GOT3 (cell line): Measurements from ENCODE around the gene PTPRD.
"Not testable (repeated sequence)": the region's sequence is repeated elsewhere in the genome, so short reads cannot be mapped to it uniquely, and the experiment has no call there.

Source experiments
- DNase-seq: peaks from one replicate; lab custom pipeline; 2025; ENCODE audit warnings: mixed read lengths; lab: John Stamatoyannopoulos, UW

PTPRD gene

DNA sequence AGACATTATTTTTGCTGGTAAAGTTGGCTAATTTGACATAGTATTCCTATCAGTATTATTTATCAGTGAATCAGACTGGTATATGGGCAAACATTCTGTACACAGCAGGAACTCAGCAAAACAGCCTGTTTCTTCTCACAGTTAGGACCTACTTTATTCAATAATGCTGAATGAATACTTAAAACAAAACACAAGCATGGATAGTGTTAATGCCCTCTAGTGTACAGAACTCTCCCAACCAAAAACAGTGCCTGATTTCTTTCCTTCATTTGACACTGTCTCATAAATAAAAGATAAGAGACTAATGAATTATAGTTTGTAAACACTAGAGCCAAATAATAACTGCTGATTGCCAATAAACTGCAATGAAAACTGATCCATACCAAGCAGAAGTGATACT, 1113.3 kb downstream of the PTPRD start:
- DNase-seq, result no peak

- no peak for DNase-seq
These were observed 1114.0 kb downstream of the PTPRD start for GRCh38 chr9:9498846-9499245.

DNA sequence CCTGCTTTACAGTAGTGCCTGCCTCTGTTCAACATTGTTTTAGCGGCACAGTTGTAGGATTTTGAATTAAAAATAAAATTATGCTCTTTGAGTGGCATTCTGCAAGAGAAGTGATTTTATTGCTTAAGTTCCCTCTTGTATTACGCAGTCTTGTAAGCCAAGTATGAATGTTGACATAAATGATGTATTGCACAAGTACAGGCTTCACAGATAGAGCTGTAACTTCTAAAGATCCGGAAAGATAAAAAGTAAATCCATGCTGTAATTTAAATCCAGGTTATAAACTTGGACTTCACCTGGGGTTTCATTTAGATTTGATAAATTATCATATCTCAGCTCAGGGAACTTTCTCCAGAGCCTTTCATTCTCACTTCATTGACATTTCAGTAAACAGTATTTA, 1114.7 kb downstream of the PTPRD start:
- DNase-seq, result no peak

- DNase-seq, result no peak
These were observed 1118.5 kb downstream of the PTPRD start for GRCh38 chr9:9494336-9494735.

DNA sequence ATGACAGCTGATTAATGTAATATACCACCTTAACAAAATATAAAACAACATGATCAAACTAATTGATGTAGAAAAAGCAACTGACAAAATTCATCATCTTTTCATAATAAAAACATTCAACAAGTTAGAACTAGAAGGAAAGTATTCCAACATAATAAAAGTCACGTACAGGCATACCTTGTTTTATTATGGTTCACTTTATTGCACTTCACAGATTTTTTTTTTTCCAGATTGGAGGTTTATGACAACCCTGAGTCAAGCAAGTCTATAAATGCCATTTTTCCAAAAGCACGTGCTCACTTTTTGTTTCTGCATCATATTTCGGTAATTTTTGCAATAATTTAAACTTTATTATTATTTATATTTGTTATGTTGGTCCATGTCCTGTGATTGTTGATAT, 1120.3 kb downstream of the PTPRD start:
- DNase-seq, result no peak

- no peak for DNase-seq
These were observed 1123.6 kb downstream of the PTPRD start for GRCh38 chr9:9489183-9489582.

- DNase-seq, result no peak
These were observed 1129.6 kb downstream of the PTPRD start for GRCh38 chr9:9483175-9483574.

DNA sequence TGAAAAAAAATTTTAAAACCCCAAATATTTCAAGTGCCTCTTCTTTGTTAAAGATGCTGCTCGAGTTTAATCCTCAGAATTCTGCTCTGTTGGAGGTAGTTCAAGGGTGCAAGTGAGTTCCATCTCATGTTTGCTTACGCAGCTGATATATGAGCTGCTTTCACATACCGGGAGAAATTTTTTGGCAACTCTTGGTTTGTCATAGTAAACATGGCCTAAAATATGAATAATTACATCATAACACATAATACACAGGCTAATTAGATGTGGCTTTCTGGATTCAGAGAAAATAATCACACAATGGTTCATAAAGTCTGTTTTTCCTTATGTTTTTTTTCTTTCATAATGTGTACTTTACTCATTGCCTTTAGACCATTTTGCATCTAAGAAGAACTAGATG, 1134.1 kb downstream of the PTPRD start:
- DNase-seq, result no peak

DNA sequence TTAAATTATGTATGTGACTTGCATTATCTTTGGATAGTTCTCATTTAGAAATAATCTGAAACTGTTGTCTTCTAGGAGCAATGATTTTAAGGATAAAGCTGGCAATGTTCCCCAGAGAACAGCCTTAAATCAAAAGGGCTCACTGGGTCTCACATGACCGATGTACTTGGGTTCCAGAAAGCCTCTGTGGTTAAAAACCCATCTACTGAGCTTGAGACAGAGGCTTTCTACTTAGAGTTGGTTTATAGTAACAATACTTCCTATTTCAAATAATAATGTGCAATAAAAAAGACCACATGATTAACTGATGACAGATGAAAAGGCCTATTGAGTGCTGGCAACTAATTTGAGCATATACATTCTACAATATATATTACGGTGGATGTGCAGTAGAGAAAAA, 1143.5 kb downstream of the PTPRD start:
- no peak for DNase-seq

- not testable (repeated sequence) for DNase-seq
These were observed 1170.9 kb downstream of the PTPRD start for GRCh38 chr9:9441874-9442273.

- DNase-seq, result no peak
These were observed 1175.2 kb downstream of the PTPRD start for GRCh38 chr9:9437641-9438040.

- not testable (repeated sequence) for DNase-seq
These were observed 1186.3 kb downstream of the PTPRD start for GRCh38 chr9:9426454-9426853.

- no peak for DNase-seq
These were observed 1200.6 kb downstream of the PTPRD start for GRCh38 chr9:9412241-9412640.

- no peak for DNase-seq
These were observed 1202.1 kb downstream of the PTPRD start for GRCh38 chr9:9410736-9411135.

DNA sequence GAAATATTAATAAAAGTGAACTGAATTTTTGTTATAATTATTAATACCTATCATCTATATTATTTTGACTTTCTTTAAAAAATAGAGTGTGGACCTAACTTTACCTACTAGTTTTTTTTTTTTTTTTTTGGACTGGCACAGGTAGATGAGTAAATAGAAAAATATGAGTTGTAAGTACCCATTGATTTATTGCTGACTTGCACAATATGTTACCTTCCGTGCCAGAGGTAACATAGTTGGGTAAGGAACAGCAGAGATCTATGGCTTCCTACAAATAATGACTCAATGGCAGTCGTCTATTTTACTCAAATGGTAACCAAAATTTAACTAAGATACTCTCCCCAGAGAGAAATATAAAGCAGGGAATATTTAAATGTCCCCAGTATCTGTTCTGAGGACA, 1212.8 kb downstream of the PTPRD start:
- no peak for DNase-seq

DNA sequence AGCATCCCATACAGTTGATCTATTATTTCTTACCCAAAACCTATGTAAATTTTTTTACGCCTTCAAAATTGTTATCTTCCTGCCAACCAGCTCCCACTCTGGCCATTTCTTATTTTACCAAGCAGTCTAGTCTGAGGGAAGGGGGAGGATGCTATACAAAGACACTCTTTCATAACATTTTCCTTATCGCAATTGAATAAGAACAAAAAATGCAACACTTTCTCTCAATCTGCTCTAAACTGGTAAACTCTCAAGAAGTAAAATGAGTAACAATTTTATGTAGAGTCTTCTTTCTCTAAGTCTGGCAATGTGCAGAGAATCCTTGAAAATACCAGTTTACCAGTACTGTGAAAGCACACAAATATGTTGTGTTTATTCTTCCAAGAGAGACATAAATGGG, 1216.3 kb downstream of the PTPRD start:
- DNase-seq, result no peak

GRCh38 chr9:9395539-9395938, 1217.3 kb downstream of the PTPRD start:
- DNase-seq, result no peak

DNA sequence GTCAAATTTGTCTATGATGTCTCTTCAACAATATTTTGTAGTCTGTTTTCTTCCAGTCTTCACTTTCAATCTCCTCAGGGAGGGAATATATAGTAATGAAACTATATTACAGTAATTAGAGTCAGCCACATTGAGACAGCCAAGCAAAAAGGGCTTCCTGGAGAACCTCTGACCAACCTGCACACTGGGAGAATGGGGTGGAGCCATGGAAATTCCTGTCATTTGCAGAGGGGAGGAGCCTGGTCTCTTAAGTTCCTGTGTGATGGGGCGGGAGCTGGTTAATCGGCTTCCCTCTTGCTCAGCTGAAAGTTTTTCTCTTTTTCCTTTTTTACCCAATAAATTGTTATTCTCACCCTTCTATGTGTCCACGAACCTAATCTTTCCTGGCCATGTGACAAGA, 1220.0 kb downstream of the PTPRD start:
- DNase-seq, result no peak

DNA sequence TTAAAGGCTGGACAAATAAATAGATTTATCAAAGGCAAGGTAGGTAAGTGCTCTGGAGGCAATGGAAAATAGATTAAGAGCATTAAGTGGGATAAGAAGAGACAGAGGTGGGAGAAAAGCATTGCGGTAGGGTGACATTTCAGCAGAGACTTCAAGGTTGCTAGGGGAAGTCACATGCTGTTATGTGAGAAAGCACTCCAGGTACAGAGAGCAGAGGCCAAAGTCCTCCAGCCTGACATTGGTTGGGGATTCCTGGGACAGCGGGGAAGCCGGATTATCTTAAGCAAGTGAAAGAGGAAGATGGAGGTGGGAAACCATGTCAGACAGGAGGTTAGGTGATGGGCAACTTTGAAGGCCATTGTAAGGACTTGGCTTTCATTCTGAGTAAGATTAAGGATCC, 1222.9 kb downstream of the PTPRD start:
- no peak for DNase-seq

GRCh38 chr9:9387511-9388115, 1225.2 kb downstream of the PTPRD start:
- DNase-seq, result no peak

- DNase-seq, result no peak
These were observed 1250.5 kb downstream of the PTPRD start for GRCh38 chr9:9362332-9362731.

- DNase-seq, result no peak
These were observed 1259.8 kb downstream of the PTPRD start for GRCh38 chr9:9352877-9353481.

DNA sequence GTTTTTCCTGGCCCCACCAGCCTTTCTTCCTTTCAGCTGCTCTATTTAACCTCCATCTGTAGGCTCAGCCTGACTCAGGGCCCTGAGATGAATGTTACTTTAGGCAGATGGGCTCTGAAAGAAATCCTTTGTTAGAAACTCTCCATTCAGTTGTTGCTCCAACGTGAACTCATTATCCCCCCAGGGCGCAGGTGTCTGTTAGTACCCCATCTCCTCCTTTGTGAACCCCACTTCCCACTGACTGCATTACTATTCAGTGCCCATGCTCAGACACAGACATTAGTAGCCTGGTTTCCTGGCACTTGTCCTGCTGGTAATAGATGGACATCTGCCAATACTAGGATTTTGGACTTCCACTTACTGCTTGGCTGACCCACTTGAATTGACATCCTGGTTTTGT, 1271.6 kb downstream of the PTPRD start:
- no peak for DNase-seq

DNA sequence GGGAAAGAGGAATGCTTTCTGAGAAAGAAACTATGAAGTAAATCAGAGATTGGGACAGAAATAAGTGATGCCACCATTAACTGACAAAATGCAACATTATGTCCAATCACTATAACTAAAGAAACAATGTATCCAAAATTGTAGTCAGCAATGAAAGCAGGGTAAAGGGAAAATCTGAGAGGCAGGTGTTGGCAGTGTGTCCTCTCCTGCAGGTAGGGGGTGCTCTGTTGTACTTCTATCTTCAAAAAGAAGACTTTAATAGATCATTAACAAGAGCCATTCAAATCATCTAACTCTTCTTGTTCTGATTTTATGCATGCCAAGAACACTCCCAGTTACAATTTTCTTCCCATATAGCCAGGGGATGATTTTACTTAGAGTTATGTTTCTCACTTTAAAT, 1275.7 kb downstream of the PTPRD start:
- DNase-seq, result no peak
